Thyroid gland (tissue), 4 donors: ENCODE measurements around the gene EXOC7.

Experiments
- CTCF ChIP-seq, 6 experiments: fragments of 200-600 bp in 3 of 6; fragments of 450-650 bp in 3 of 6; sonication (generic) in 3 of 6; IDR thresholded peaks; one replicate each; pipeline ENCODE4 v1.5.1; 2016 to 2019; ENCODE audit warnings: antibody characterized with exemption in 6 of 6, mild to moderate bottlenecking in 2 of 6, inconsistent platforms in 1 of 6, moderate library complexity in 1 of 6
- POLR2A ChIP-seq, 2 donors: fragments of 450-650 bp; IDR thresholded peaks; one replicate each; pipeline ENCODE4 v1.6.1; 2017; ENCODE audit warnings: antibody characterized with exemption in 2 of 2, mild to moderate bottlenecking in 2 of 2, moderate library complexity in 1 of 2

- no peak for TF ChIP-seq CTCF (IDR thresholded peaks at IDR 0.05)
- no peak for TF ChIP-seq POLR2A (IDR thresholded peaks at IDR 0.05)
Observed at GRCh38 chr17:76137001-76137350, 33.4 kb upstream of the EXOC7 start.
